Measurements from ENCODE around the gene ASB13.

Gene ASB13

GRCh38 chr10:5665373-5666007, 905 bp downstream of the ASB13 start:
- Histone ChIP-seq H4K20me1 (ENCODE audit: insufficient read depth, low read length) (no peaks in the 10 kb centered on the region), H3K9me2 (replicated peaks; ENCODE audit: insufficient read depth, low read length) (no peaks in the 10 kb centered on the region), H3F3A (ENCODE audit: insufficient read depth, low read length) (no peaks in the 10 kb centered on the region), H3K27me3 (replicated peaks; ENCODE audit: insufficient read depth, low read length) (no peaks in the 10 kb centered on the region; the same call in 1 of the 2 replicates), H3K79me2 (ENCODE audit: low read length) (no peaks in the 10 kb centered on the region), H3K4me1 (ENCODE audit: low read length) (peaks cover 5% of the 10 kb centered on the region; the same call in 1 of the 2 replicates), H3K36me3 (replicated peaks; ENCODE audit: insufficient read depth, low read length) (no peaks in the 10 kb centered on the region), H2AFZ (ENCODE audit: low read length) (peak overlapping the region; percentile 90), H3K27ac (ENCODE audit: low read length) (no peak overlapping the region), H3K4me3 (ENCODE audit: low read length) (peak overlapping the region; percentile 71), H3K9me3 (replicated peaks; ENCODE audit: insufficient read depth, low read length) (no peaks in the 10 kb centered on the region), H3K9ac (ENCODE audit: low read length) (peak overlapping the region; percentile 53; the same call in 1 of the 2 replicates), H3K4me2 (ENCODE audit: low read depth, low read length) (peak overlapping the region; percentile 91)
- TF ChIP-seq CTCF (IDR thresholded peaks at IDR 0.05; ENCODE audit: low read length) (no peak), EZH2phosphoT487 (IDR thresholded peaks at IDR 0.05; ENCODE audit: low read length) (no peak), EZH2 (optimal IDR thresholded peaks at IDR 0.05; ENCODE audit: low read depth, low read length) (no peak)
- DNase-seq, result no peak

- no peak for TF ChIP-seq EZH2 (optimal IDR thresholded peaks at IDR 0.05; ENCODE audit: low read depth, low read length)
- no peak for TF ChIP-seq CTCF (IDR thresholded peaks at IDR 0.05; ENCODE audit: low read length)
- TF ChIP-seq EZH2phosphoT487 (IDR thresholded peaks at IDR 0.05; ENCODE audit: low read length), result no peak
- Histone ChIP-seq H3K27me3 (replicated peaks; ENCODE audit: insufficient read depth, low read length) (no peaks in the 10 kb centered on the region; the same call in 1 of the 2 replicates), H3K4me2 (ENCODE audit: low read depth, low read length) (no peak overlapping the region), H3K36me3 (replicated peaks; ENCODE audit: insufficient read depth, low read length) (no peaks in the 10 kb centered on the region), H3K9me2 (replicated peaks; ENCODE audit: insufficient read depth, low read length) (no peaks in the 10 kb centered on the region), H3F3A (ENCODE audit: insufficient read depth, low read length) (no peaks in the 10 kb centered on the region), H3K4me3 (ENCODE audit: low read length) (no peak overlapping the region), H3K79me2 (ENCODE audit: low read length) (no peaks in the 10 kb centered on the region), H3K4me1 (ENCODE audit: low read length) (peaks cover 5% of the 10 kb centered on the region; the same call in 1 of the 2 replicates), H3K9me3 (replicated peaks; ENCODE audit: insufficient read depth, low read length) (no peaks in the 10 kb centered on the region), H4K20me1 (ENCODE audit: insufficient read depth, low read length) (no peaks in the 10 kb centered on the region), H3K27ac (ENCODE audit: low read length) (no peak overlapping the region), H2AFZ (ENCODE audit: low read length) (no peak overlapping the region), H3K9ac (ENCODE audit: low read length) (no peak overlapping the region)
- DNase-seq, result no peak
These were observed 2.5 kb downstream of the ASB13 start for GRCh38 chr10:5663692-5664427.

GRCh38 chr10:5662708-5663579, 3.5 kb downstream of the ASB13 start:
- H3K9ac ChIP-seq (ENCODE audit: low read length), result no peak overlapping the region

More at GRCh38 chr10:5662708-5663579, 3.5 kb downstream of the ASB13 start:
- H3K36me3 ChIP-seq (replicated peaks; ENCODE audit: insufficient read depth, low read length), result no peaks in the 10 kb centered on the region
- H3K79me2 ChIP-seq (ENCODE audit: low read length), result no peaks in the 10 kb centered on the region
- no peaks in the 10 kb centered on the region; the same call in 1 of the 2 replicates for H3K27me3 ChIP-seq (replicated peaks; ENCODE audit: insufficient read depth, low read length)
- no peak for TF ChIP-seq CTCF (IDR thresholded peaks at IDR 0.05; ENCODE audit: low read length)
- TF ChIP-seq EZH2phosphoT487 (IDR thresholded peaks at IDR 0.05; ENCODE audit: low read length), result no peak
- no peak for TF ChIP-seq EZH2 (optimal IDR thresholded peaks at IDR 0.05; ENCODE audit: low read depth, low read length)
- no peak for DNase-seq
- H2AFZ ChIP-seq (ENCODE audit: low read length), result no peak overlapping the region
- no peak overlapping the region for H3K4me3 ChIP-seq (ENCODE audit: low read length)
- peaks cover 5% of the 10 kb centered on the region; the same call in 1 of the 2 replicates for H3K4me1 ChIP-seq (ENCODE audit: low read length)
- H3K27ac ChIP-seq (ENCODE audit: low read length), result no peak overlapping the region
- no peaks in the 10 kb centered on the region for H3K9me2 ChIP-seq (replicated peaks; ENCODE audit: insufficient read depth, low read length)
- no peaks in the 10 kb centered on the region for H4K20me1 ChIP-seq (ENCODE audit: insufficient read depth, low read length)
- no peak overlapping the region for H3K4me2 ChIP-seq (ENCODE audit: low read depth, low read length)
- H3F3A ChIP-seq (ENCODE audit: insufficient read depth, low read length), result no peaks in the 10 kb centered on the region
- no peaks in the 10 kb centered on the region for H3K9me3 ChIP-seq (replicated peaks; ENCODE audit: insufficient read depth, low read length)
